Measurements from ENCODE around the gene CLDN6.

The CLDN6 gene

DNA sequence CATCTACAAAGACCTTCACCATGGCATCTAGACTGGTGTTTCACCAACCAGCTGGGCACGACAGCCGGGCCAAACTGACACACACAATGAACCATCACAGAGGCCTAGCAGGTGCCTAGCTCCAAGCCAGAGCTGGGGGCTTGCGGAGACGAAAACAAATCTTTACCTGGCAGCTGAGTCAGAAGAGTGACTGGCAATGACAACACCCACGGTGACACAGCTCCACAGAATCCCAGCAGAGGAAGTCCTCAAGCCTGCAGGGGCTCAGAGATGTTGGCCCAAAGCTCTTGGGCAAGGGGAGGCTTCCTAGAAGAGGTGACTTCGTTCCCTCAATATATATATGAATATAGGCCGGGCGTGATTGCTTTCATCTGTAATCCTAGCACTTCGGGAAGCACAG is 33.5 kb upstream of the CLDN6 start:
- DNase-seq (ENCODE audit: low read depth) = no peak

DNA sequence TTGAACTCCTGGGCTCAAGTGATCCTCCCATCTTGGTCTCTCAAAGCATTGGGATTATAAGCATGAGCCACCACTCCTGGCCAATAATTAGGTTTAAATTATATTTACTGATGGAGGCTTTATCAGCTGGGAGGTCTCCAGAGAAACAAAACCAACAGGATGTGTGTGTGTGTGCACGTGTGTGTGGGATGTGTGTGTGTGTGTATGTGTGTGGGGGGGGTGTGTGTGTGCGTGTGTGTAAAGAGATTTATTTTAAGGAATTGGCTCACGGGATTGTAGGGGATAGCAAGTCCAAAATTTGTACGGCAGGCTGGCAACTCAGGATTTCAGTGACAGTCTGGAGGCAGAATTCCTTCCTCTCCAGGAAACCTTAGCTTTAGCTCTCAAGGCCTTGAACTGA is 33.0 kb upstream of the CLDN6 start:
- DNase-seq (ENCODE audit: low read depth) = no peak

GRCh38 chr16:3050487-3050886 is 32.5 kb upstream of the CLDN6 start:
- no peak for DNase-seq (ENCODE audit: low read depth)

GRCh38 chr16:3049921-3050481 is 32.0 kb upstream of the CLDN6 start:
- DNase-seq (ENCODE audit: low read depth) = no peak

- DNase-seq (ENCODE audit: low read depth) = no peak
These were observed 29.4 kb upstream of the CLDN6 start for GRCh38 chr16:3047387-3047720.

GRCh38 chr16:3046641-3047386 is 28.8 kb upstream of the CLDN6 start:
- no peak for DNase-seq (ENCODE audit: low read depth)

GRCh38 chr16:3045758-3046640 is 28.0 kb upstream of the CLDN6 start, which contains the start of gene MMP25:
TSS of gene MMP25 (plus strand) at chr16:3046561. CDS start at chr16:3046918, 357 bp downstream.
- no peak for DNase-seq (ENCODE audit: low read depth)

DNA sequence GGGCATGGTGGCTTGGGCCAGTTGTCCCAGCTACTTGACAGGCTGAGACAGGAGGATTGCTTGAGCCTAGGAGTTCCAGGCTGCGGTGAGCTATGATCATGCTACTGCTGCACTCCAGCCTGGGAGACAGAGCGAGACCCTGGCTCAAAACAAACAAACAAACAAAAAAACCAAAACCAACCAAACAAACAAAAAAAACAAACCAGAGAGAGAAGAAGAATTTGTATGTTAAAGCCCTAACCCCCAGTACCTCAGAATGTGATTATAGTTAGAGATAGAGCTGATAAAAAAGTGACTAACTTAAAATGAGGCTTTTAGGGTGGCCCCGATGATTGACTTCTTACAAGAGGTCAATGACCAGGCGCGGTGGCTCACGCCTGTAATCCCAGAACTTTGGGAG is 26.7 kb upstream of the CLDN6 start:
- no peak for DNase-seq (ENCODE audit: low read depth)

GRCh38 chr16:3042376-3042775 is 24.4 kb upstream of the CLDN6 start:
- DNase-seq (ENCODE audit: low read depth) = no peak

- DNase-seq (ENCODE audit: low read depth) = no peak
These were observed 20.9 kb upstream of the CLDN6 start for GRCh38 chr16:3038896-3039295.

- no peak for DNase-seq (ENCODE audit: low read depth)
These were observed 20.3 kb upstream of the CLDN6 start for GRCh38 chr16:3038256-3038655.

GRCh38 chr16:3036726-3037315 is 18.8 kb upstream of the CLDN6 start, which contains the start of gene BICDL2:
TSS of gene BICDL2 (minus strand) at chr16:3036944. CDS start at chr16:3035496, 1,448 bp downstream.
- DNase-seq (ENCODE audit: low read depth) = no peak

DNA sequence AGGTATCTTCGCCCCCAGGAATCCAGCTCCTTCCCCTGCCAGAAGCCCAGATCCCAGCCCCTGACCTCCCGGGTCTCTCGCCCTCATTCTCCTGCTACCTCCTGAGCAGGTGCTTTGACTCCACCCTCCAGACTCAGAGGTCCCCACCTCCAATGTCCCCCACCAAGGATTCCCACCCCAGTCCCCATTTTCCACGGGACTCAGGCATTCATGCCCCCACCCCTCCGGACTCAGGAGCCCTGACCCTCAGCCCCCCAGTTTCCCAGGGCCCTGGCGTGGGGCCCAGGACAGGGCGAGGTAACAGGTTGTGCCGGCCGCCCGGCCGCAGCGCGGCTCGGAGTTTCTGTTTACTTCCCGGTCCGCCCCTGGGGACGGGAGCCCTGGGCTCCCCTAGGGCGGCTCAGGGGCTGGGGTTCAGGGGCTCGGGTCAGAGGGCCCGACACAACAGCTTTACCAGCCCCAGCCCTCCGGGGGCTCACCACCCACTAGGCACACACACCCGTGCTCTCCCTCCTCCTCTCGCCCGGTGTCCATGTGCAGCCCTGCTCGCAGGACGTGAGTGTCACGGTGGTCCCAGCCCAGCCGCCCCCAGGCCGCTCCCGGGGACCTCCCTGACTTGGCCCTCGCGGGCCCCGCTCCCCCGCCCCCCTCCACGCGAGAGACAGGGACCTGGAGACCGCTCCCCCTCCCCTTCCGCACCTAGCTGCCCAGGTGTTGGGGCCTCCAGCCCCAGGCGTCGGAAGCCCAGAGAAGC is 18.2 kb upstream of the CLDN6 start:
- DNase-seq (ENCODE audit: low read depth) = no peak

- no peak for DNase-seq (ENCODE audit: low read depth)
These were observed 17.4 kb upstream of the CLDN6 start for GRCh38 chr16:3035289-3035971.

DNA sequence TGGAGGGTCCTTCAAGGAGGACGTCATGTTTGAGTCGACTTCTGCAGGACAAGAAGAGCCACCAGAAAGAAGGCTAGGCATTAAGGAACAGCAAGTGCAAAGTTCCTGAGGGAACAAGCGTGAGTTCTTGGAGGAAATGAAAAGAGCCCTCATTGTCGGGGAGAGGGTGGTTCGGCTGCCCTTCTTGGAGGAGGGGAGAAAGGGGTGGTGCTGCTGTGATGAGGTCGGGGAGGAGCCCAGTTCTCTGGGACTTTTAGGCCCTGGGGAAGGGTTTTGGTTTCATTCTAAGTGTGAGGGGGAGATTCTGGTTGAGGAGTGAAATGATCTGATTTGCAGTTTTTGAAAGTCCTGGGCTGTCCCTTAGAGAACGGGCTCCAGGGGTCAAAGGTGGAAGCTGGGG is 14.6 kb upstream of the CLDN6 start:
- no peak for DNase-seq (ENCODE audit: low read depth)

- DNase-seq (ENCODE audit: low read depth) = no peak
These were observed 12.5 kb upstream of the CLDN6 start for GRCh38 chr16:3030222-3031212.

DNA sequence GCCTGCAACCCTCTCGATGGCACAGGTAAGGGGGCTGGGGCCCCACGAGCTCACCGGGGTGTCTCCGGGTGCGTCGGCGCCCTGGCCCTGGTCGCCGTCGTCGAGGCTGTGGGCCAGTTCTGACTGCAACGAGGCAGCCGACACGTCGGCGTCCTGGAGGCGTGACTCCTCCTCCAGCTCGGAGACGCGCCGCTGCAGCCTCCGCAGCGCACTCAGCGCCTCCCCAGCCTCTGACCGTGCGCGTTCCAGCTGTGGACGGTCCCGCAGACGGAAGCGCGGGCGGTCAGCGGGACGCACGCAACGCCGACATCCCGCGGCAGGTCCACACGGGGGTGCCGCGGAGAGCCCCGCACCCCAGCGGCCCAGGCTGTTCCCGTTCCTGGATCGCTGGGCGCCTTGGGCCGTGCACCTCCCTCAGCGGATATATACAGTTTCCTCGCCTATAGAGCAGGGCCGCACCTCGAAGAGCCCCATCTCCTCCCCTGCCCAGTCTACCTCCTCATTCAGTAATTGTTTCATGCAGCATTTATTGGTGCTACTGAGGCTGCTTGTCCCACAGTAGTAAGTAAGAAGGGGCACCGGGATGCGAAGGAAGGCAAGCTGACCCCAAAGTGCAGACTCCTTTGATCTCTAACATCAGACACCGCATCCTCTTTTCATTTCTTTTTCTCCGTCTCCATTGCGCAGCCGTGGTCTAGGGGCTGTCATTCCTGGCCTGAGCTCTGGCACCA is 11.7 kb upstream of the CLDN6 start:
- DNase-seq (ENCODE audit: low read depth) = no peak

DNA sequence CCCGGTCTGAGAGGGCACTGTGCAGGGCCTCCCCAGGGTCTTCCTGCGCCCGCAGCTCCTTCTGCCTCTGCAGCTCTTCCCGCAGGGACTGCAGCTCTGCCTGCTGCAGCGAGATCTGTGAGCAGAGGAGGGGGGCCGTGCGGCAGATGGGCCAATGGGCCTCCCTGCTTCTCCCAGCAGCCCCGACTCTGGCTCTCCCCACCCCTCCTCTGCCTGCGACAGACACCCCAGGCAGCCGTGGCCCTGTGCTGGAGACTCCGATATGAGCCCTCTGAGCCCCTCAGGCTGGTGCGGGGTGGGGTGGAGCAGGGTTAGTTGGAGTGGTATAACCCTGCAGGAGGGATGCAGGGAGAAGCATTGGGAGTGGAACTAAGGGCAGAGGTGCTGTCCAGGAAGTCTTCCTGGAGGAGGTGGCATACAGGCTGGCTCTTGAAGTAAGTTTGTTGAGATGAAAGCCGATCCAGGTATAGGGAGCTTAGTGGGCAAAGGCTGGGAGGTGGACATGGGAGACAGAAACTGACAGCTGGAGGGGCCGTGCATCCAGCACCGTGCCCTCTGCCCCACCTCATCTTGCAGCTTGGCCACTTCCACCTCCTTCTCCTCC is 10.8 kb upstream of the CLDN6 start:
- DNase-seq (ENCODE audit: low read depth) = no peak

Measured in CMK (cell line).